AG04449 (cell line): ENCODE data around the gene NUDT3.

ENCODE experiments used
- CTCF ChIA-PET: fragments of 350-600 bp; formaldehyde crosslinking; extraction: SDS; loops from one replicate; lab custom pipeline; 2021; ENCODE audit warnings: antibody characterized with exemption; lab: Yijun Ruan, JAX
- POLR2A ChIA-PET: fragments of 400-600, 350-600 bp; formaldehyde crosslinking; extraction: SDS; loops from one replicate; lab custom pipeline; 2020; ENCODE audit warnings: antibody characterized with exemption, inconsistent platforms; lab: Yijun Ruan, JAX
- DNase-seq: peaks from one replicate; pipeline ENCODE4 v3.0.0-alpha.2; 2010; ENCODE audit warnings: low read depth, low spot score
- H3K4me3 ChIP-seq: 2 replicates; pipeline ENCODE4 v1.5.1; 2011; ENCODE audit warnings: low read depth, mild to moderate bottlenecking, control low read depth, low read length
- CTCF ChIP-seq: IDR thresholded peaks from one replicate; pipeline ENCODE4 v1.5.1; 2011; ENCODE audit warnings: mild to moderate bottlenecking, moderate library complexity, low read length, control low read depth, inconsistent platforms; ENCODE audit not compliant: insufficient read depth; ENCODE audit errors: missing control alignments

Gene NUDT3

GRCh38 chr6:34234667-34235306, 157.7 kb downstream of the NUDT3 start:
- CTCF ChIA-PET, result interaction anchor here (0.6 kb wide), 1 partner anchor 46 kb away, joined by 4 read pairs; no protein-coding TSS in a partner anchor
- H3K4me3 ChIP-seq, result no peak overlapping the region
- POLR2A ChIA-PET, result no interaction called here
- no peak for TF ChIP-seq CTCF
- no peak for DNase-seq

- TF ChIP-seq CTCF, result no peak
- no peak overlapping the region for H3K4me3 ChIP-seq
- ChIA-PET CTCF (interaction anchor here (1.9 kb wide), 1 partner anchor 38 kb away, joined by 6 read pairs; no protein-coding TSS in a partner anchor), POLR2A (interaction anchor here (0.6 kb wide), 1 partner anchor 12 kb away, joined by 3 read pairs; no protein-coding TSS in a partner anchor)
- no peak for DNase-seq
These were observed 158.6 kb downstream of the NUDT3 start for GRCh38 chr6:34233867-34234266.

GRCh38 chr6:34232901-34233300, 159.6 kb downstream of the NUDT3 start:
- ChIA-PET POLR2A (no interaction called here), CTCF (interaction anchor here (1.3 to 1.9 kb wide), 2 partner anchors 16 to 37 kb away, joined by 6 to 9 read pairs; partner anchors contain the start of gene SMIM29)
- TF ChIP-seq CTCF, result no peak
- DNase-seq, result no peak
- no peak overlapping the region for H3K4me3 ChIP-seq

- ChIA-PET POLR2A (no interaction called here), CTCF (interaction anchor here (1.3 kb wide), 1 partner anchor 17 kb away, joined by 9 read pairs; the partner anchor contains the start of gene SMIM29)
- DNase-seq, result no peak
- H3K4me3 ChIP-seq, result no peak overlapping the region
- no peak for TF ChIP-seq CTCF
These were observed 160.7 kb downstream of the NUDT3 start for GRCh38 chr6:34231566-34232336.

- DNase-seq, result no peak
- ChIA-PET POLR2A (no interaction called here), CTCF (interaction anchor here (1.2 kb wide), 1 partner anchor 19 kb away, joined by 3 read pairs; no protein-coding TSS in a partner anchor)
- no peak overlapping the region for H3K4me3 ChIP-seq
- TF ChIP-seq CTCF, result no peak
These were observed 161.7 kb downstream of the NUDT3 start for GRCh38 chr6:34230653-34231371.
